Islet of Langerhans (tissue), 1 donor: ENCODE results near the gene SEC14L5.
A peak's percentile ranks its signal among the peaks of the same experiment; 100 is the strongest.
"Not testable (repeated sequence)": the region's sequence is repeated elsewhere in the genome, so short reads cannot be mapped to it uniquely, and the experiment has no call there.

ENCODE experiments used
- FAIRE-seq: peaks from one replicate; lab custom pipeline; 2011; peaks lifted over from hg19 to GRCh38; lab: Jason Lieb, UNC

The SEC14L5 gene

GRCh38 chr16:4931381-4931780, 26.7 kb upstream of the SEC14L5 start:
- no peak for FAIRE-seq

GRCh38 chr16:4933433-4933832, 24.7 kb upstream of the SEC14L5 start:
- FAIRE-seq: no peak

GRCh38 chr16:4933871-4934395, 24.2 kb upstream of the SEC14L5 start:
- no peak for FAIRE-seq

GRCh38 chr16:4934591-4934990, 23.5 kb upstream of the SEC14L5 start:
- FAIRE-seq: no peak

GRCh38 chr16:4935241-4935855, 22.8 kb upstream of the SEC14L5 start:
- no peak for FAIRE-seq

- no peak for FAIRE-seq
These were observed 21.7 kb upstream of the SEC14L5 start for GRCh38 chr16:4936181-4936990.

- no peak for FAIRE-seq
These were observed 20.9 kb upstream of the SEC14L5 start, which contains the start of gene PPL for GRCh38 chr16:4936991-4937781. Gene PPL (minus strand): TSS chr16:4937148. CDS start chr16:4937045, 103 bp downstream.

- no peak for FAIRE-seq
These were observed 20.1 kb upstream of the SEC14L5 start for GRCh38 chr16:4937782-4938682.

GRCh38 chr16:4938683-4939030, 19.5 kb upstream of the SEC14L5 start:
- no peak for FAIRE-seq

- FAIRE-seq: no peak
These were observed 17.4 kb upstream of the SEC14L5 start for GRCh38 chr16:4940719-4941118.

GRCh38 chr16:4942481-4942880, 15.6 kb upstream of the SEC14L5 start:
- FAIRE-seq: no peak

- FAIRE-seq: peak; percentile 83
These were observed 13.5 kb upstream of the SEC14L5 start for GRCh38 chr16:4944333-4945281.

GRCh38 chr16:4945560-4946502, 12.3 kb upstream of the SEC14L5 start:
- no peak for FAIRE-seq

- FAIRE-seq: no peak
These were observed 11.2 kb upstream of the SEC14L5 start for GRCh38 chr16:4946917-4947316.

GRCh38 chr16:4947722-4948503, 10.2 kb upstream of the SEC14L5 start:
- no peak for FAIRE-seq

GRCh38 chr16:4948903-4949766, 9.0 kb upstream of the SEC14L5 start:
- no peak for FAIRE-seq

- no peak for FAIRE-seq
These were observed 8.1 kb upstream of the SEC14L5 start for GRCh38 chr16:4949986-4950385.

GRCh38 chr16:4951583-4951982, 6.5 kb upstream of the SEC14L5 start:
- not testable (repeated sequence) for FAIRE-seq
